Panc1 (cell line): ENCODE results near the gene C1QL1.

Source experiments
- TCF7L2 ChIP-seq: IDR thresholded peaks from 2 replicates; pipeline ENCODE4 v1.6.1; 2011; ENCODE audit warnings: mild to moderate bottlenecking, low read depth, low read length, inconsistent platforms
- TF ChIP-seq, protein P1 (sequence below): fragments of 450-650 bp; IDR thresholded peaks from 2 replicates; pipeline ENCODE4 v1.5.1; 2017; ENCODE audit warnings: mild to moderate bottlenecking
- TF ChIP-seq, protein P2 (sequence below), 2 experiments: IDR thresholded peaks; 2 replicates each; pipeline ENCODE4 v1.6.1; 2011 to 2012; ENCODE audit warnings: low read depth in 2 of 2, control low read depth in 1 of 2, low read length in 1 of 2, mild to moderate bottlenecking in 1 of 2, moderate library complexity in 1 of 2; ENCODE audit not compliant: insufficient read depth in 1 of 2

DNA sequence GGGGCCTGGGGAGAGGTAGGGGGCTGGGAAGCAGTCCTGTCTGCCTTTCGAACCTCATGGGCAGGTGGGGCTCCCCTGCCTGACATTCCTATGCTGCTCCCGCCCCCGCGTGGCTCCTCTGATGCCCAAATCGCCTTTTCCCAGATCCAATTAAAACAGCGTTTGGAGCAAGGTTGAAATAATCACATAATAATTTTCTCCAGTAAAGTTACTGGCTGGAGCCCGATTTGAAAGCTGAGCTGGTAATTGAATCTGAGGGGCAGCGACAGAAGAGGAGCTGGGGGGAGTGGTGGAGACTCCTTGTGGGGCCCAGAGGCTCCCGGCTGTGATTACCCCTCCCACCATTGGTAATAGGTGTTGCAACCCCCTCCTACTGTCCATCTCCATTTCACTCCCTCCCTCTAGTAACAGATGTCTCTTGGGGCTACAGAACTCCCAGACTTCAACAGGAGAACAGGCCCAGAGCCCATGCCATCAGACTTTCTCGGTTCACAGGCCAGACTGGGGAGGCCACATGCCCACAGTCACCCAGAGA, 38.9 kb upstream of the C1QL1 start:
- TF ChIP-seq, protein P1, sequence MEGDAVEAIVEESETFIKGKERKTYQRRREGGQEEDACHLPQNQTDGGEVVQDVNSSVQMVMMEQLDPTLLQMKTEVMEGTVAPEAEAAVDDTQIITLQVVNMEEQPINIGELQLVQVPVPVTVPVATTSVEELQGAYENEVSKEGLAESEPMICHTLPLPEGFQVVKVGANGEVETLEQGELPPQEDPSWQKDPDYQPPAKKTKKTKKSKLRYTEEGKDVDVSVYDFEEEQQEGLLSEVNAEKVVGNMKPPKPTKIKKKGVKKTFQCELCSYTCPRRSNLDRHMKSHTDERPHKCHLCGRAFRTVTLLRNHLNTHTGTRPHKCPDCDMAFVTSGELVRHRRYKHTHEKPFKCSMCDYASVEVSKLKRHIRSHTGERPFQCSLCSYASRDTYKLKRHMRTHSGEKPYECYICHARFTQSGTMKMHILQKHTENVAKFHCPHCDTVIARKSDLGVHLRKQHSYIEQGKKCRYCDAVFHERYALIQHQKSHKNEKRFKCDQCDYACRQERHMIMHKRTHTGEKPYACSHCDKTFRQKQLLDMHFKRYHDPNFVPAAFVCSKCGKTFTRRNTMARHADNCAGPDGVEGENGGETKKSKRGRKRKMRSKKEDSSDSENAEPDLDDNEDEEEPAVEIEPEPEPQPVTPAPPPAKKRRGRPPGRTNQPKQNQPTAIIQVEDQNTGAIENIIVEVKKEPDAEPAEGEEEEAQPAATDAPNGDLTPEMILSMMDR = no peak
- TF ChIP-seq, protein P2, sequence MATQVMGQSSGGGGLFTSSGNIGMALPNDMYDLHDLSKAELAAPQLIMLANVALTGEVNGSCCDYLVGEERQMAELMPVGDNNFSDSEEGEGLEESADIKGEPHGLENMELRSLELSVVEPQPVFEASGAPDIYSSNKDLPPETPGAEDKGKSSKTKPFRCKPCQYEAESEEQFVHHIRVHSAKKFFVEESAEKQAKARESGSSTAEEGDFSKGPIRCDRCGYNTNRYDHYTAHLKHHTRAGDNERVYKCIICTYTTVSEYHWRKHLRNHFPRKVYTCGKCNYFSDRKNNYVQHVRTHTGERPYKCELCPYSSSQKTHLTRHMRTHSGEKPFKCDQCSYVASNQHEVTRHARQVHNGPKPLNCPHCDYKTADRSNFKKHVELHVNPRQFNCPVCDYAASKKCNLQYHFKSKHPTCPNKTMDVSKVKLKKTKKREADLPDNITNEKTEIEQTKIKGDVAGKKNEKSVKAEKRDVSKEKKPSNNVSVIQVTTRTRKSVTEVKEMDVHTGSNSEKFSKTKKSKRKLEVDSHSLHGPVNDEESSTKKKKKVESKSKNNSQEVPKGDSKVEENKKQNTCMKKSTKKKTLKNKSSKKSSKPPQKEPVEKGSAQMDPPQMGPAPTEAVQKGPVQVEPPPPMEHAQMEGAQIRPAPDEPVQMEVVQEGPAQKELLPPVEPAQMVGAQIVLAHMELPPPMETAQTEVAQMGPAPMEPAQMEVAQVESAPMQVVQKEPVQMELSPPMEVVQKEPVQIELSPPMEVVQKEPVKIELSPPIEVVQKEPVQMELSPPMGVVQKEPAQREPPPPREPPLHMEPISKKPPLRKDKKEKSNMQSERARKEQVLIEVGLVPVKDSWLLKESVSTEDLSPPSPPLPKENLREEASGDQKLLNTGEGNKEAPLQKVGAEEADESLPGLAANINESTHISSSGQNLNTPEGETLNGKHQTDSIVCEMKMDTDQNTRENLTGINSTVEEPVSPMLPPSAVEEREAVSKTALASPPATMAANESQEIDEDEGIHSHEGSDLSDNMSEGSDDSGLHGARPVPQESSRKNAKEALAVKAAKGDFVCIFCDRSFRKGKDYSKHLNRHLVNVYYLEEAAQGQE (IDR thresholded peaks at IDR 0.05; ENCODE audit: insufficient read depth in 1 of 2, low read depth in 2 of 2, low read length in 1 of 2) = no peak
- TF ChIP-seq TCF7L2 = no peak
